HepG2 (cell line): Measurements from ENCODE around the gene BZW1. TPM values are rescaled to one million over a fixed set of nuclear protein-coding genes. Genes with fewer than 3 reads are reported as not detected.

Source experiments
- ATAC-seq: fragments of 200-7000 bp; cut with Tn5 transposase; 3 replicates; pipeline ENCODE4 v1.9.1; 2020; ENCODE audit warnings: mild to moderate bottlenecking, moderate library complexity
- BruUV-seq: library from RNA; stranded (reverse); fragments of 400-500 nt; replicated peaks from 2 replicates; lab custom pipeline; 2021; lab: Mats Ljungman, UMichigan
- CTCF ChIA-PET: fragments of 300-600 bp; formaldehyde crosslinking; extraction: SDS; loops from one replicate; lab custom pipeline; 2021; ENCODE audit warnings: low total read pairs, inconsistent platforms, low intra/inter-chr PET ratio; lab: Yijun Ruan, JAX
- POLR2A ChIA-PET: fragments of 350-600 bp; sonication (Branson Sonifier 250); formaldehyde crosslinking; loops from one replicate; lab custom pipeline; 2020; ENCODE audit warnings: antibody characterized with exemption, inconsistent platforms; lab: Yijun Ruan, JAX
- DNase-seq: peaks from one replicate; pipeline ENCODE4 v3.0.0-alpha.2; 2015; ENCODE audit warnings: low spot score
- FAIRE-seq: peaks from 3 replicates; lab custom pipeline; 2011; peaks lifted over from hg19 to GRCh38; lab: Jason Lieb, UNC
- H2AFZ ChIP-seq: one replicate; pipeline ENCODE4 v1.6.1; 2011; ENCODE audit warnings: low read length, inconsistent platforms
- H3K27ac ChIP-seq: fragments of 300-600 bp; 3 replicates; pipeline ENCODE4 v1.8.0; 2011; ENCODE audit warnings: mixed run types, mild to moderate bottlenecking, mixed read lengths, low read length, inconsistent platforms; ENCODE audit not compliant: insufficient read depth; ENCODE audit errors: extremely low read length
- H3K27me3 ChIP-seq, 2 experiments: fragments of 200-600 bp in 1 of 2; 2 replicates in 1 of 2; 3 replicates in 1 of 2; pipeline versions ENCODE4 v1.6.0 to v1.8.0; 2011; ENCODE audit warnings: low read length in 2 of 2, mild to moderate bottlenecking in 2 of 2, moderate library complexity in 2 of 2, inconsistent platforms in 1 of 2; ENCODE audit not compliant: insufficient read depth in 2 of 2, control insufficient read depth in 1 of 2
- H3K36me3 ChIP-seq, 2 experiments: fragments of 200-600 bp in 1 of 2; replicated peaks in 1 of 2; 2 replicates in 1 of 2; 3 replicates in 1 of 2; pipeline versions ENCODE4 v1.5.1 to v1.8.0; 2011; ENCODE audit warnings: low read length in 2 of 2, inconsistent platforms in 1 of 2; ENCODE audit not compliant: insufficient read depth in 2 of 2, control insufficient read depth in 1 of 2
- H3K4me1 ChIP-seq: 2 replicates; pipeline ENCODE4 v1.5.1; 2012; ENCODE audit warnings: low read length, inconsistent platforms; ENCODE audit not compliant: insufficient read depth
- H3K4me2 ChIP-seq: 2 replicates; pipeline ENCODE4 v1.6.0; 2011; ENCODE audit warnings: low read depth, low read length, inconsistent platforms
- H3K4me3 ChIP-seq, 3 experiments: fragments of 200-600 bp in 1 of 3; sonication (generic), shearing (Covaris generic) in 1 of 3; replicated peaks in 1 of 3; 2 replicates each; pipeline ENCODE4 v1.5.1; 2011 to 2016; ENCODE audit warnings: low read length in 3 of 3, inconsistent platforms in 2 of 3, low read depth in 2 of 3, mild to moderate bottlenecking in 2 of 3, control low read depth in 1 of 3, mixed read lengths in 1 of 3; ENCODE audit not compliant: insufficient read depth in 1 of 3
- H3K79me2 ChIP-seq: one replicate; pipeline ENCODE4 v1.6.1; 2011; ENCODE audit warnings: low read length, inconsistent platforms; ENCODE audit not compliant: insufficient read depth
- H3K9ac ChIP-seq: 2 replicates; pipeline ENCODE4 v1.6.0; 2011; ENCODE audit warnings: mild to moderate bottlenecking, low read depth, low read length, inconsistent platforms; ENCODE audit not compliant: insufficient read depth
- H3K9me3 ChIP-seq: 2 replicates; pipeline ENCODE4 v1.5.1; 2012; ENCODE audit warnings: mild to moderate bottlenecking, low read length
- H4K20me1 ChIP-seq: 2 replicates; pipeline ENCODE4 v1.6.0; 2011; ENCODE audit warnings: inconsistent platforms, mild to moderate bottlenecking, low read length, moderate library complexity; ENCODE audit not compliant: insufficient read depth
- ADNP ChIP-seq: sonication (generic); formaldehyde crosslinking; IDR thresholded peaks from 2 replicates; pipeline ENCODE4 v1.4.0; 2020; ENCODE audit warnings: missing genetic modification reagents
- CREM ChIP-seq, 2 experiments: sonication (generic) in 1 of 2; formaldehyde crosslinking in 1 of 2; IDR thresholded peaks; 2 replicates each; pipeline versions ENCODE4 v1.4.0 to v1.6.1; 2016 to 2020; ENCODE audit warnings: antibody characterized with exemption in 1 of 2, mild to moderate bottlenecking in 1 of 2, missing genetic modification reagents in 1 of 2
- PHF8 ChIP-seq: sonication (generic); formaldehyde crosslinking; IDR thresholded peaks from 2 replicates; pipeline ENCODE4 v1.5.0; 2020; ENCODE audit warnings: missing genetic modification reagents
- RARG ChIP-seq: sonication (generic); formaldehyde crosslinking; IDR thresholded peaks from 2 replicates; pipeline ENCODE4 v1.4.0; 2020; ENCODE audit warnings: low read depth, mild to moderate bottlenecking, missing genetic modification reagents
- SOX13 ChIP-seq, 3 experiments: fragments of 450-650 bp in 1 of 3; sonication (generic) in 1 of 3; formaldehyde crosslinking in 1 of 3; IDR thresholded peaks in 2 of 3; conservative IDR thresholded peaks in 1 of 3; 2 replicates each; pipeline versions ENCODE4 v1.5.0 to v1.6.1; 2016 to 2020; ENCODE audit warnings: antibody characterized with exemption in 1 of 3, mild to moderate bottlenecking in 1 of 3, missing compliant biosample characterization in 1 of 3, missing genetic modification reagents in 1 of 3, moderate library complexity in 1 of 3
- TCF7L2 ChIP-seq: IDR thresholded peaks from 2 replicates; pipeline ENCODE4 v1.6.1; 2011; ENCODE audit warnings: mild to moderate bottlenecking, low read depth, low read length, moderate library complexity
- ZBTB8A ChIP-seq: sonication (generic); formaldehyde crosslinking; IDR thresholded peaks from 2 replicates; pipeline ENCODE4 v1.4.0; 2020; ENCODE audit warnings: mild to moderate bottlenecking, low read depth, missing genetic modification reagents, borderline replicate concordance
- ZNF274 ChIP-seq: sonication (generic); formaldehyde crosslinking; IDR thresholded peaks from 2 replicates; pipeline ENCODE4 v1.5.1; 2020; ENCODE audit warnings: mild to moderate bottlenecking, missing genetic modification reagents
- ZNF34 ChIP-seq: sonication (generic); formaldehyde crosslinking; IDR thresholded peaks from 2 replicates; pipeline ENCODE4 v1.4.0; 2020; ENCODE audit warnings: mild to moderate bottlenecking, missing genetic modification reagents, borderline replicate concordance
- WGBS: methylation state at CpG from one replicate; pipeline ENCODE4 v1.1.6; 2017; ENCODE audit warnings: low lambda C conversion rate; 5-methylcytosine and 5-hydroxymethylcytosine counted together
- in situ Hi-C: cut with HindIII; loops from 2 replicates; pipeline ENCODE4 v1.10.0; 2017; ENCODE audit warnings: low pct_unique_long_range_greater_than_20kb; ENCODE audit not compliant: extremely low pct_ligation_motif_present
- intact Hi-C: fragments of 100-400 bp; cut with micrococcal nuclease; formaldehyde crosslinking; loops from one replicate; pipeline ENCODE4 v1.10.0; 2022; ENCODE audit not compliant: unreplicated experiment
- polyA plus RNA-seq, 8 experiments: library from polyadenylated mRNA; depleted of rRNA in 3 of 8; stranded (reverse) in 7 of 8; unstranded in 1 of 8; fragments of >200 nt; fragmentation: Illumina TruSeq in 4 of 8; extraction: Trizol in 4 of 8; gene quantifications; 2 replicates each; pipeline versions ENCODE4 v1.2.1 to v1.2.3, GENCODE V29; 2011 to 2016; ENCODE audit warnings: low read depth in 4 of 8, missing spikeins in 1 of 8, mixed read lengths in 1 of 8; ENCODE audit not compliant: insufficient read depth in 1 of 8
- total RNA-seq, 5 experiments: library from RNA; depleted of rRNA; stranded (reverse); fragments of >200 nt; fragmentation: Illumina TruSeq; extraction: Trizol; gene quantifications; 2 replicates each; pipeline ENCODE4 v1.2.3, GENCODE V29; 2016; ENCODE audit warnings: low read depth in 1 of 5
- TF ChIP-seq, protein P1 (sequence below): sonication (generic); formaldehyde crosslinking; IDR thresholded peaks from 2 replicates; pipeline ENCODE4 v1.8.1; 2023; ENCODE audit warnings: missing genetic modification reagents, mild to moderate bottlenecking, borderline replicate concordance
- TF ChIP-seq, protein P2 (sequence below): sonication (generic); formaldehyde crosslinking; IDR thresholded peaks from 2 replicates; pipeline ENCODE4 v1.4.0; 2020; ENCODE audit warnings: missing genetic modification reagents, borderline replicate concordance
- TF ChIP-seq, protein P3 (sequence below), 2 experiments: sonication (generic) in 1 of 2; formaldehyde crosslinking in 1 of 2; IDR thresholded peaks; 2 replicates each; pipeline versions ENCODE4 v1.4.0 to v1.6.1; 2016 to 2020; ENCODE audit warnings: borderline replicate concordance in 1 of 2, low read depth in 1 of 2, mild to moderate bottlenecking in 1 of 2, missing genetic modification reagents in 1 of 2
- TF ChIP-seq, protein P4 (sequence below): sonication (generic); formaldehyde crosslinking; IDR thresholded peaks from 2 replicates; pipeline ENCODE4 v1.8.0; 2023; ENCODE audit warnings: mild to moderate bottlenecking, missing genetic modification reagents

Gene BZW1
- total and polyA plus RNA-seq, 2 of the 13 experiments (the other 11 are each of a cell fraction or from before 2014, with no cell fraction given), result 106 to 384 TPM

DNA sequence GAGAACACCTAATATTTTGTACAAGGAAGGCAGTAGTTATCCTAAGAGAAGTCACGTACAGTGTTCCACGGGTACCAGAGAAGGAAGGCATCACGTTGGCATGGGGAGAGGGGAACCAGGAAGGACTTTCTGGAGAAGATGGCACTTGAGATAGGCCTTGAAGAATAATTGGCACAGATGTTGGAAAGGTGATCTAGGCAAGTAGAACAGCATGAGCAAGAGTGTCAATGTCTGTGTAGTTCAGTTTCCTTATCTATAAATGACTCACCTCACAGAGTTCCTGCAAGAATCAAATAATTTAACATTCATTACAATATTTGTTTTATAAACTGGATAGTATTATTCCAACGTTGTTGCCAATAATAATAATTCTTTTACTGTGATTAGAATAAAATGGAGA, 48.3 kb upstream of the BZW1 start:
- no peak for TF ChIP-seq ZNF274 (CRISPR knock-in tag)
- TF ChIP-seq, protein P1, sequence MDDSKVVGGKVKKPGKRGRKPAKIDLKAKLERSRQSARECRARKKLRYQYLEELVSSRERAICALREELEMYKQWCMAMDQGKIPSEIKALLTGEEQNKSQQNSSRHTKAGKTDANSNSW (CRISPR knock-in tag), result no peak
- TF ChIP-seq, protein P2, sequence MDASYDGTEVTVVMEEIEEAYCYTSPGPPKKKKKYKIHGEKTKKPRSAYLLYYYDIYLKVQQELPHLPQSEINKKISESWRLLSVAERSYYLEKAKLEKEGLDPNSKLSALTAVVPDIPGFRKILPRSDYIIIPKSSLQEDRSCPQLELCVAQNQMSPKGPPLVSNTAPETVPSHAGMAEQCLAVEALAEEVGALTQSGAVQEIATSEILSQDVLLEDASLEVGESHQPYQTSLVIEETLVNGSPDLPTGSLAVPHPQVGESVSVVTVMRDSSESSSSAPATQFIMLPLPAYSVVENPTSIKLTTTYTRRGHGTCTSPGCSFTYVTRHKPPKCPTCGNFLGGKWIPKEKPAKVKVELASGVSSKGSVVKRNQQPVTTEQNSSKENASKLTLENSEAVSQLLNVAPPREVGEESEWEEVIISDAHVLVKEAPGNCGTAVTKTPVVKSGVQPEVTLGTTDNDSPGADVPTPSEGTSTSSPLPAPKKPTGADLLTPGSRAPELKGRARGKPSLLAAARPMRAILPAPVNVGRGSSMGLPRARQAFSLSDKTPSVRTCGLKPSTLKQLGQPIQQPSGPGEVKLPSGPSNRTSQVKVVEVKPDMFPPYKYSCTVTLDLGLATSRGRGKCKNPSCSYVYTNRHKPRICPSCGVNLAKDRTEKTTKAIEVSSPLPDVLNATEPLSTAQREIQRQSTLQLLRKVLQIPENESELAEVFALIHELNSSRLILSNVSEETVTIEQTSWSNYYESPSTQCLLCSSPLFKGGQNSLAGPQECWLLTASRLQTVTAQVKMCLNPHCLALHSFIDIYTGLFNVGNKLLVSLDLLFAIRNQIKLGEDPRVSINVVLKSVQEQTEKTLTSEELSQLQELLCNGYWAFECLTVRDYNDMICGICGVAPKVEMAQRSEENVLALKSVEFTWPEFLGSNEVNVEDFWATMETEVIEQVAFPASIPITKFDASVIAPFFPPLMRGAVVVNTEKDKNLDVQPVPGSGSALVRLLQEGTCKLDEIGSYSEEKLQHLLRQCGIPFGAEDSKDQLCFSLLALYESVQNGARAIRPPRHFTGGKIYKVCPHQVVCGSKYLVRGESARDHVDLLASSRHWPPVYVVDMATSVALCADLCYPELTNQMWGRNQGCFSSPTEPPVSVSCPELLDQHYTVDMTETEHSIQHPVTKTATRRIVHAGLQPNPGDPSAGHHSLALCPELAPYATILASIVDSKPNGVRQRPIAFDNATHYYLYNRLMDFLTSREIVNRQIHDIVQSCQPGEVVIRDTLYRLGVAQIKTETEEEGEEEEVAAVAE (CRISPR knock-in tag), result no peak
- no peak for TF ChIP-seq PHF8 (CRISPR knock-in tag)
- TF ChIP-seq RARG (CRISPR knock-in tag), result no peak
- no peak for TF ChIP-seq SOX13 (IDR thresholded peaks at IDR 0.05)
- TF ChIP-seq SOX13 (CRISPR knock-in tag; conservative IDR thresholded peaks at IDR 0.05 in 1 of 2, IDR thresholded peaks at IDR 0.05 in 1 of 2), result no peak
- no peak for TF ChIP-seq ZBTB8A (CRISPR knock-in tag)
- no peak for TF ChIP-seq CREM (IDR thresholded peaks at IDR 0.05)
- TF ChIP-seq CREM (CRISPR knock-in tag; IDR thresholded peaks at IDR 0.05), result no peak
- TF ChIP-seq ZNF34 (CRISPR knock-in tag), result no peak
- TF ChIP-seq, protein P3, sequence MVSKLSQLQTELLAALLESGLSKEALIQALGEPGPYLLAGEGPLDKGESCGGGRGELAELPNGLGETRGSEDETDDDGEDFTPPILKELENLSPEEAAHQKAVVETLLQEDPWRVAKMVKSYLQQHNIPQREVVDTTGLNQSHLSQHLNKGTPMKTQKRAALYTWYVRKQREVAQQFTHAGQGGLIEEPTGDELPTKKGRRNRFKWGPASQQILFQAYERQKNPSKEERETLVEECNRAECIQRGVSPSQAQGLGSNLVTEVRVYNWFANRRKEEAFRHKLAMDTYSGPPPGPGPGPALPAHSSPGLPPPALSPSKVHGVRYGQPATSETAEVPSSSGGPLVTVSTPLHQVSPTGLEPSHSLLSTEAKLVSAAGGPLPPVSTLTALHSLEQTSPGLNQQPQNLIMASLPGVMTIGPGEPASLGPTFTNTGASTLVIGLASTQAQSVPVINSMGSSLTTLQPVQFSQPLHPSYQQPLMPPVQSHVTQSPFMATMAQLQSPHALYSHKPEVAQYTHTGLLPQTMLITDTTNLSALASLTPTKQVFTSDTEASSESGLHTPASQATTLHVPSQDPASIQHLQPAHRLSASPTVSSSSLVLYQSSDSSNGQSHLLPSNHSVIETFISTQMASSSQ (IDR thresholded peaks at IDR 0.05; ENCODE audit: low read depth), result no peak
- TF ChIP-seq, protein P3 (CRISPR knock-in tag; IDR thresholded peaks at IDR 0.05; ENCODE audit: borderline replicate concordance), result no peak
- no peak for TF ChIP-seq ADNP
- TF ChIP-seq TCF7L2, result no peak
- TF ChIP-seq, protein P4, sequence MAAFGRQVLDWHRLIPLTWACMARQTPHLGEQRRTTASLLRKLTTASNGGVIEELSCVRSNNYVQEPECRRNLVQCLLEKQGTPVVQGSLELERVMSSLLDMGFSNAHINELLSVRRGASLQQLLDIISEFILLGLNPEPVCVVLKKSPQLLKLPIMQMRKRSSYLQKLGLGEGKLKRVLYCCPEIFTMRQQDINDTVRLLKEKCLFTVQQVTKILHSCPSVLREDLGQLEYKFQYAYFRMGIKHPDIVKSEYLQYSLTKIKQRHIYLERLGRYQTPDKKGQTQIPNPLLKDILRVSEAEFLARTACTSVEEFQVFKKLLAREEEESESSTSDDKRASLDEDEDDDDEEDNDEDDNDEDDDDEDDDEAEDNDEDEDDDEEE, result no peak
- TF ChIP-seq, all 625 proteins: peak for 0
- ChIA-PET CTCF (no interaction called here), POLR2A (no interaction called here)
- Histone ChIP-seq H3K27me3 (peaks cover 3 to 12% of the 10 kb centered on the region in 2 experiments; a peak in 2 of 5 replicates), H3K4me1 (peaks cover 47% of the 10 kb centered on the region), H3K79me2 (no peaks in the 10 kb centered on the region), H3K9me3 (no peaks in the 10 kb centered on the region), H3K27ac (no peak overlapping the region), H3K4me3 (no peak overlapping the region), H3K4me2 (no peak overlapping the region), H2AFZ (no peak overlapping the region), H3K36me3 (no peaks in the 10 kb centered on the region), H3K9ac (no peak overlapping the region), H4K20me1 (no peaks in the 10 kb centered on the region)
- intact Hi-C loops (loop anchor here (2.0 kb wide), 1 partner anchor 13 kb away; no protein-coding TSS in a partner anchor), in situ Hi-C loops (no loop called here)
- BruUV-seq, result no TSS peak
- no peak for FAIRE-seq
- DNase-seq, result no peak
- no peak for ATAC-seq
- WGBS, result 32% methylated on average over 4 of the region's 4 CpGs
